HG02759 (cell line): Measurements from ENCODE around the gene ADRA1B.

Experiments
- ATAC-seq: cut with Tn5 transposase; IDR thresholded peaks from one replicate; pipeline ENCODE4 v1.9.1; 2021; ENCODE audit warnings: mild to moderate bottlenecking, moderate library complexity; ENCODE audit not compliant: unreplicated experiment

Gene ADRA1B

GRCh38 chr5:159901308-159901707 lies 15.0 kb upstream of the ADRA1B start:
- ATAC-seq = no peak

- no peak for ATAC-seq
These were observed 14.5 kb upstream of the ADRA1B start for GRCh38 chr5:159901772-159902171.

- no peak for ATAC-seq
These were observed 13.7 kb upstream of the ADRA1B start for GRCh38 chr5:159902444-159903121.

- ATAC-seq = no peak
These were observed 13.2 kb upstream of the ADRA1B start for GRCh38 chr5:159903131-159903530.

GRCh38 chr5:159904874-159905273 lies 11.4 kb upstream of the ADRA1B start:
- no peak for ATAC-seq

DNA sequence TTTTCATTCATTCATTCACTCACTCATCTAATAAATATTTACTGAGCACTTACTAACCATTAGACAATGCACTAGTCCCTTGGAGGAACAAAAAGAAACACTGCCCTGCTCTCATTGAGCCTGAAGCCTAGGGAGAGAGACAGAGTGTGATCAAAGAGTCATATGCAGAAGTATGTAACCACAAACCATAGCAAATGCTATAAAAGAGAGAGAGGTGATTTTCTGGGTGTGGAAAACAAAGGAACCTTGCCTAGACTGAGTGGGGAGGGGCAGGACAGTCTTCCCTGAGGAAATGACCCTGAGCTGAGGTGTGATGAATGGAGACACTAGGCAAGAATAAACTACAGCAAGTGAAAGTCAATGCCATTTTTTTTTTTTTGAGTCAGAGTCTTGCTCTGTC lies 10.8 kb upstream of the ADRA1B start:
- ATAC-seq = no peak

GRCh38 chr5:159906463-159906862 lies 9.8 kb upstream of the ADRA1B start:
- no peak for ATAC-seq

DNA sequence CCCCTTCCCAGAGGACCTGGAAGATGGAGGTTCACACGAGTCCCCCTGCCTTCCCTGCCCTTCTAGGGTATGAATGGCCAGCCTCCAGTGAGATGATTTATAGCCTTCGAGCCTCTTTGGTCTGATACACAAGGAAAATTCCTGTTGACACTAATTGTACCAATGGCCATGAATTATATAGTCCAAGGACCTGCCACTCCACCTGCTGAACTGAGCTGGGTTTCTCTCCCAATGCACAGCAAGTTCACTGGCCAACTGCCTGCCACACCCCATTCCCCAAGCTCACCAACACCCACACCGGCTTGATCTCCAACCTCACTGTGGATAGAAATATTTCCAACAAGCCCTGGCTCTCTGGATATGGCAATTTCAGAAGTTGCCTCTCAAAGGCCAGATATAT lies 9.3 kb upstream of the ADRA1B start:
- no peak for ATAC-seq

- no peak for ATAC-seq
These were observed 8.3 kb upstream of the ADRA1B start for GRCh38 chr5:159907689-159908590.

GRCh38 chr5:159908591-159908940 lies 7.7 kb upstream of the ADRA1B start:
- no peak for ATAC-seq

DNA sequence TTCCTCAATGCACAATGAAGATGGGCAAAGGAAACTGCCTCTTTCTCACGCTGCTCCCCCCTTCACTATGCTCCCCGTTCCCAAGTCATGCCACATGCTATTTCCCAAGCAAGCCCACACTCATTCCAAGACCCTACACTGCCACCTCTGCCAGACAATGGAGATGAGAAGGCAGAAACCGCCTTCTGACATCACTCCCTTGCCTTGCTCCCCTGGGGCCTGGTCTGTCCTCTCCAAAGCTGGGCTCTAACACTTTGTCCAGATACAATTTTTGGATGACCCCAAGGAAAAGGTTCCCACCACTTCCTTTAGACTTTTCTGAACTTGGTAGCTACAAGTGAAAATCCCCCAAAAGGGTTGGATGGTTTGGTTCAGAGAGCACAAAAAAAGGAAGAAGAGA lies 7.2 kb upstream of the ADRA1B start:
- ATAC-seq = no peak

DNA sequence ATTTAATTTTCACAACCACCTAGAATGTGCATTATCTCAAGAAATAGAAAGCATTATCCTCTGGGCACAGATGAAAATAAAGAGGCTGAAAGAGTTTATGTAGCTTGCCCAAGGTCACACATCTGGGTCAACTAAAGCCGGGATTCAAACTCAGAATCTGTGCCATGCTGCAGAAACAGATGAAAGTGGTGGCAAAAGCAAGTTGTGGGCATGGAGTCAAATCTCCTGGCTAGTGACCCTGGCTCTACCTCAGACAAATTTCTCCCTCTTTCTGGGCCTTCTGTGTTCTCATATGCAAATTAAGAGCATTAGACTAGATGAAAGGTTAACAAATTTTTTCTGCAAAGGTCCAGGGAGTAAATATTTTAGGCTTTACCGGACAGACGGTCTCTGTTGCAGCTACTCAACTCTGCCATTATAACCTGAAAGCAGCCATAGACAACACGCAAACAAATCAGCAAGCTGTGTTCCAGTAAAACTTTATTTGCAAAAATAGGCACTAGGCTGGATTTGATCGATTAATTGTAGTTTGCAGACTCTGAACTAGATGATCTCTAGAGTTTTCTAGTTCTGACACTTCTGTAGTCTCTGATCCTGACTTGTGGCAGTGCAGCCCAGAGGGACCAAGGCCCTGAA lies 6.0 kb upstream of the ADRA1B start:
- no peak for ATAC-seq

- no peak for ATAC-seq
These were observed 5.4 kb upstream of the ADRA1B start for GRCh38 chr5:159910843-159911229.

DNA sequence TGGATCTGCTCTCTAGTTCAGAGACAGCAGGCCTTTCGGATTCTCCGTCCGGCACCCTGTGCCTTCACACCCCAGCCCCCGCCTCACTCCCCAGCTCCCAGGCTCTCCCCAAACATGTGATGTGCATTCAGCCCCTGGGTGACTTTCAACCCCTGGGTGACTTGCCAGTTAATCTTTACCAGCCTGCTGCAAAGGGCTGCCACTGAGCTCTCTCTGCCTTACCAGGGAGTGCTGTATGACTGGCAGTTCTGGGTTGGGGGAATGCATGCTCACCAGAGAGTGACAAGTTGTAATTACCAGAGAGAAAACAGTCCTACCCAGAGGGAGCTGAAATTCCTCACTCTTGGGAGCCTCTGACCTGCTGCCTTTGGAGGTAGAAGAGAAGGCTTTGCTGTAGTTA lies 4.9 kb upstream of the ADRA1B start:
- ATAC-seq = no peak

- no peak for ATAC-seq
These were observed 4.1 kb upstream of the ADRA1B start for GRCh38 chr5:159912033-159912800.

DNA sequence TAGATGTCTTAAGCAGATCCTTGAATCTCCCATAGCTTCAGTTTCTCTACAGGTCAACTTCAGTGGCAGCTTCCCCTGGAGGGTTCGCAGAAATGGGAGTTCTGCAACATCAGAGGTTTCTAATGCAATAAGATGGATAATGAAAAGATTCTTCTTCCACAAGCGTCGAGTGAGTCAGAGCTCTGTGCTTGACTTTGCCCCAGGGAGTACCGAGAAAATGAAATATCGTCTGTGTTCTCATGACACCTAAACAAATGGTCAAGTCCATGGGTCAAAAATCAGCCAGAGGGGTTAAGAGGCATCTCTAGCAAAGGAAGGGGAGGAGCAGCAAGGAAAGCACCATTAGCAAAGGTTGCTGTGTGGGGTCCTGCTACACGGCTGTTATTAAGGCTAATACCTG lies 3.2 kb upstream of the ADRA1B start:
- ATAC-seq = no peak

GRCh38 chr5:159913501-159913900 lies 2.8 kb upstream of the ADRA1B start:
- ATAC-seq = no peak

- no peak for ATAC-seq
These were observed 819 bp downstream of the ADRA1B start for GRCh38 chr5:159916841-159917761.

GRCh38 chr5:159917994-159918393 lies 1.7 kb downstream of the ADRA1B start:
- ATAC-seq = no peak

DNA sequence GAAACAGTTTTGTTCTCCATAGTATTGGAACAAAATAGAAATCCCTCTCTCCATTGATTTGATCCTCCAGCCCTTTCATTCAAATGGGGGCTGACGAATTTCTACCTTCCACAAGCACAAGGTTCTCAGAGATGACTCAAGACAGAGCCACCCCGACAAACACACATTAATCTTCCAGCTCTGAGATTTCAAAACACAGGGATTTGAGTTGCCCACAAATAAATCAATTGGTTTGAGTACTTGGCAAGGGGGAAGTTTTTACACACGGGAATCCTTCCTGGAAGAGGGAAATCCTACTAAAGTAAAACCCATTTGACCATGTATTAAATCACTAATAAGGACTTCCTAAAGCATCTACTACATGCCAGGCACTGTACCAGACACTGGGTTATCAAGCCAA lies 5.4 kb downstream of the ADRA1B start:
- no peak for ATAC-seq
